PFSK-1 (cell line): ENCODE measurements around the gene IGFALS.
A peak's percentile ranks its signal among the peaks of the same experiment; 100 is the strongest.

ENCODE experiments used
- FOXP2 ChIP-seq: optimal IDR thresholded peaks from 2 replicates; pipeline ENCODE3; 2011; ENCODE audit warnings: borderline replicate concordance, control low read depth, inconsistent platforms; ENCODE audit not compliant: insufficient read depth; ENCODE audit errors: extremely low read length, extremely low read depth
- POLR2AphosphoS5 ChIP-seq: IDR thresholded peaks from 2 replicates; pipeline ENCODE4 v1.6.1; 2012; ENCODE audit warnings: low read depth, mild to moderate bottlenecking, control low read depth, low read length, moderate library complexity
- SIN3A ChIP-seq: IDR thresholded peaks from 2 replicates; pipeline ENCODE4 v1.6.1; 2012; ENCODE audit warnings: mild to moderate bottlenecking, low read length, moderate library complexity, borderline replicate concordance; ENCODE audit not compliant: insufficient read depth
- TAF1 ChIP-seq: IDR thresholded peaks from 2 replicates; pipeline ENCODE4 v1.6.1; 2012; ENCODE audit warnings: low read length, control low read depth, borderline replicate concordance; ENCODE audit not compliant: insufficient read depth
- TF ChIP-seq, protein P1 (sequence below), 2 experiments: IDR thresholded peaks; 2 replicates each; pipeline versions ENCODE4 v1.6.1 to v1.8.0; 2011 to 2012; ENCODE audit warnings: low read depth in 2 of 2, low read length in 2 of 2, control low read depth in 1 of 2, inconsistent platforms in 1 of 2, mild to moderate bottlenecking in 1 of 2, moderate library complexity in 1 of 2; ENCODE audit not compliant: insufficient read depth in 1 of 2

Gene IGFALS

DNA sequence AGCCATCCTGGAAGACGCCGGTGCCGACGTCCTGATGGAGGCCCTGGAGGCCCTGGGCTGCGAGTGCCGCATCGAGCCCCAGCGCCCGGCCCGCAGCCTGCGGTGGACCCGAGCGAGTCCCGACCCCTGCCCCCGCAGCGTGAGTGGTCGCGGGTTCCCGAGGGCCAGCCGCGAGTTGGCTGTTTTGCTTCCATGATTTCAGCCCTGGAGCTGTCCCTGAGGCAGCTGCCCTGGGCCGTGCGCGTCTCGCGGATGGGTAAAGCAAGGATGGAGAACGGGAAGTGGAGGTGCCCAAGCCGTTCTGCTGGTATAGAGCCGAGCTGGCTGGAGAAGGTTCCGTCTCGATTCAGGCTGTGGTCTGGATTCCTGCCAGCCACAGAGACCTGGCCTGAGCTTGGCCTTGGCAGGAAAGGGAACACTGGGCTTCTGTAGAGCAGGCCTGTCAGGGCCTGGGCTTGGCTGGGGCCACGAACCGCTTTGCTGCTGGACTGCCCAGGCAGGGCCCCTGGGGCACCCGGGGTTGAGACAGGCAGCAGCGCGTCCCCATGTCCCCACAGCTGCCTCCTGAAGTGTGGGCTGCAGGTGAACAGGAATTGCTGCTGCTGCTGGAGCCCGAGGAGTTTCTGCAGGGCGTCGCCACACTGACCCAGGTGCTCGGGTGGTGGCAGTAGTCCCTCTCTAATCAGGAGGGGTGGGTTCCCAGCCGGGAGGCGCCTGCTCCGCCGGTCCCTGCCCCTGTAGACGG lies 19.6 kb downstream of the IGFALS start:
- TF ChIP-seq SIN3A, result 0 out of 2 replicates have a peak, but pooled peaks have one; percentile 3
- no peak for TF ChIP-seq TAF1

DNA sequence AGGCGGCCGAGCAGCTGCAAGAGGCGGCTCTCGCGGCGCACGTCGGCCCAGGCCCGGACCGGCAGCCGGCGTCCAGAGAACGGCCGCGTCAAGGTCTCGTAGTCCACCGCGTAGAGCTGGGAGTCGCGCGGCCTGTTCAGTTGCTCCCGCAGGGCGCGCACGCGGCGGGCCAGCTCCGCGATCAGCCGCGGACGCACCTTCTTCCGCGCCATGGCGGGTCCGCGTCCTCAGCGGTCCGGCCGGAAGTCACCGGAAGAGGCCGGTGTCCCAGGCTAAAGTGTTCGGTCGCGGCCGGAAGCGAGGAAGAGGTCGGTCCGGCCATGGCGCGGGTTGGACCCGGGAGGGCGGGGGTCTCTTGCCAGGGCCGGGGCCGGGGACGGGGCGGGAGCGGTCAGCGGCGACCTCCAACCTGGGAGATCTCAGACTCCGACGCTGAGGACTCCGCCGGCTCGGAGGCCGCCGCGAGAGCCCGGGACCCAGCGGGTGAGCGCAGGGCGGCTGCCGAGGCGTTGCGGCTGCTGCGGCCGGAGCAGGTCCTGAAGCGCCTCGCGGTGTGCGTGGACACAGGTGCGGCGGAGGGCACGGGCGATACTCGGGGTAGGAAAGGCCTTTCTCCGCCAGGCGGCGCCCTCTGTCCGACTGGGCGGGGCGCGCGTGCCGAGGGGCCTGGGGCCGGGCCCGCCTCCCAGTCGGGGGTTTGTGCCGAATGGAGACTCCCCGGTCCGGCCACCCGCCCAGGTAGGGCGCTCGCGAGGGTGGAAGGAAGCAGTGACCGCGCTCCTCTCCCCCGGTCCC lies 20.4 kb downstream of the IGFALS start, which contains the start of gene MRPS34:
Gene MRPS34, minus strand, starts transcription at position 227 of the 795 bp plus-strand sequence. Its CDS starts 15 bp downstream, at position 212.
- peak; percentile 90 for TF ChIP-seq TAF1
- TF ChIP-seq SIN3A, result 0 out of 2 replicates have a peak, but pooled peaks have one; percentile 10
- 0 out of 2 replicates have a peak, but pooled peaks have one; percentile 46 for TF ChIP-seq POLR2AphosphoS5
- TF ChIP-seq, protein P1, sequence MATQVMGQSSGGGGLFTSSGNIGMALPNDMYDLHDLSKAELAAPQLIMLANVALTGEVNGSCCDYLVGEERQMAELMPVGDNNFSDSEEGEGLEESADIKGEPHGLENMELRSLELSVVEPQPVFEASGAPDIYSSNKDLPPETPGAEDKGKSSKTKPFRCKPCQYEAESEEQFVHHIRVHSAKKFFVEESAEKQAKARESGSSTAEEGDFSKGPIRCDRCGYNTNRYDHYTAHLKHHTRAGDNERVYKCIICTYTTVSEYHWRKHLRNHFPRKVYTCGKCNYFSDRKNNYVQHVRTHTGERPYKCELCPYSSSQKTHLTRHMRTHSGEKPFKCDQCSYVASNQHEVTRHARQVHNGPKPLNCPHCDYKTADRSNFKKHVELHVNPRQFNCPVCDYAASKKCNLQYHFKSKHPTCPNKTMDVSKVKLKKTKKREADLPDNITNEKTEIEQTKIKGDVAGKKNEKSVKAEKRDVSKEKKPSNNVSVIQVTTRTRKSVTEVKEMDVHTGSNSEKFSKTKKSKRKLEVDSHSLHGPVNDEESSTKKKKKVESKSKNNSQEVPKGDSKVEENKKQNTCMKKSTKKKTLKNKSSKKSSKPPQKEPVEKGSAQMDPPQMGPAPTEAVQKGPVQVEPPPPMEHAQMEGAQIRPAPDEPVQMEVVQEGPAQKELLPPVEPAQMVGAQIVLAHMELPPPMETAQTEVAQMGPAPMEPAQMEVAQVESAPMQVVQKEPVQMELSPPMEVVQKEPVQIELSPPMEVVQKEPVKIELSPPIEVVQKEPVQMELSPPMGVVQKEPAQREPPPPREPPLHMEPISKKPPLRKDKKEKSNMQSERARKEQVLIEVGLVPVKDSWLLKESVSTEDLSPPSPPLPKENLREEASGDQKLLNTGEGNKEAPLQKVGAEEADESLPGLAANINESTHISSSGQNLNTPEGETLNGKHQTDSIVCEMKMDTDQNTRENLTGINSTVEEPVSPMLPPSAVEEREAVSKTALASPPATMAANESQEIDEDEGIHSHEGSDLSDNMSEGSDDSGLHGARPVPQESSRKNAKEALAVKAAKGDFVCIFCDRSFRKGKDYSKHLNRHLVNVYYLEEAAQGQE (IDR thresholded peaks at IDR 0.05; ENCODE audit: insufficient read depth in 1 of 2, low read depth in 2 of 2, low read length in 2 of 2), result 0 out of 4 replicates have a peak, but pooled peaks have one; percentile 7 to 15
- TF ChIP-seq FOXP2, result no peak

DNA sequence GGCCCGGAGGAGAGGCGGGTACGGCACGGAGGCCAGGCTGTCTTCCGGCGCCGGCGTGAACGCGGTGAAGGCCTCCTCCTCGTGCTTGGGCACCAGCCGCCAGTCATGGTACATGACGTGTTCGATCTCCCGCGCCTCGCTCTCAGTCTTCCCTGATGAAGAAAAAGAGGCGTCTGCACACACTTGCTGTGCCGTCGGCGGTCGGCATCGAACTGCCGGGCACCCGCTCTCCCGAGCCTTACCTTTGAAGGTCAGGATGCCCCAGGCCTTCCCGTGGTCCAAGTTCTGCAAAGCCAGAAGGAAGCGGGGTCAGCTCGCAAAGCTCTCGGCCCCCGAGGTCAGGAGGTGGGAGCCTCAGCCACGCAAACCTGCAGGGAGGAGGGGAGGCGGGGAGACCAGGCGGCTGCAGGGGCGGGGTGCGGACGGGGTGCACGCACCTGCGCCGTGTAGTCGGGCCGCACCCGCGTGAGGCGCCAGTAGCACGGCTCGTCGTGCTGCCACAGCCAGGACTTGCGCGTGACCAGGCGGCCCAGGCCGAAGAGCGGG lies 21.1 kb downstream of the IGFALS start, which contains the start of gene EME2:
Gene EME2, plus strand, starts transcription at position 449 of the 546 bp plus-strand sequence. CDS start 418 bp downstream, outside the sequence.
- TF ChIP-seq TAF1 (no peak), FOXP2 (no peak), POLR2AphosphoS5 (no peak), SIN3A (no peak)
- TF ChIP-seq, protein P1 (IDR thresholded peaks at IDR 0.05; ENCODE audit: insufficient read depth in 1 of 2, low read depth in 2 of 2, low read length in 2 of 2), result no peak

DNA sequence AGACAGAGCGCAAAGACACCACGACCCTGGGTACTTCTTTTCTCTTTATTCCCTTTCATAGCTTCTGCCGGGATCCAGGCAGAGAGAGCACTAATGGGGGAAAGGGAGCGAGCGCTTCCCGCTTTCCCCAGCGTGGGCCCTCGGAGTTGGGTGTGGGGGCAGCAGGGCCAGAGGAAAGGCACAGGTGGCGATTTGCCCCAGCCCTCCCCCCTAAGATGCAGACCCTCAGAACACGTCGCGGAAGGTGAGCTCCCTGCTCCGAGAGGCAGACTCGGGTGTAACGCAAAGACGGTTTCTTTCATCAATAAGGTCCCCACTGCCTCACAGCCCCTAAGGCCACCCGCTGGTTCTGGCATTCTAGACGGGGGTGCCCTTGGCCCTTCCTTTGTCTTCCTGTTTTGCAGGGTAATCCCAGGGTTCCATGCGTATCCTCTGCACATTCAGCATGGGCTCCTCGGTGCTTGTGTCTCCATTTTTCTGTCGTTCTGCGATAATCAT lies 21.6 kb downstream of the IGFALS start:
- TF ChIP-seq FOXP2, result no peak
- TF ChIP-seq TAF1, result no peak
- TF ChIP-seq, protein P1 (IDR thresholded peaks at IDR 0.05; ENCODE audit: insufficient read depth in 1 of 2, low read depth in 2 of 2, low read length in 2 of 2), result no peak
- no peak for TF ChIP-seq SIN3A
- TF ChIP-seq POLR2AphosphoS5, result no peak

DNA sequence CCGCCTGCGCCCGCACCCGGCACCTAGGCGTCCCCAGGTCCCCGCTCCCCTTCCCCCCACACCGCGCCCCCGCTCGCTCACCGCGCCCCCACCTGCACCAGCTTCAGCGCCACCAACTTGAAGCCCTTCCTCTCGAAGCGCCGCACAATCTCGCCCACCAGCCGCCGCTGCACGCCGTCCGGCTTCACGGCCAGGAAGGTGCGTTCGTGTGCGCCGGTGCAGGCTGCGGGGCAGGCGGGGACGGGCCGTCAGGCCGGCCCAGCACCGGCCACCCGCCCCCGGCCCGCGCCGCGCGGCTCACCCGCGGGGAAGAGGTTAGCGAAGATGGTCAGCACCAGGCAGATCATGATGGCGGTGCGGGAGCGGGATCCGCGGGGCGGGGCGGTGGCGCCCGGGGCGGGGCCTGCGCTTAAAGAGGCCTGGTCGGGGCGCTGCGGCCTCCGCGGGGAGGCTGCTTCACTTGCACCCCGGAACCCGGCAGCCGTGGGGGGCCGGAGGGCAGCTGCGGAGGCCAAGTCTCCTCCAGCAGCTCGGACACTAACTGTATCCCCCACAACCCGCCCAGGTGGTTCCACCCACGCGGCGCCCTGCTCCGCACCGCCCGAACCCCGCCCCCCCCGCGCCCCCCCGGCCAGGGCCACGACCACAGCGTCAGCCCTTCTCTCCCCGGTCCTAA lies 22.2 kb downstream of the IGFALS start, which contains the start of gene NME3:
Gene NME3, minus strand, starts transcription at position 356 of the 676 bp plus-strand sequence. Its CDS starts 9 bp downstream, at position 347.
- TF ChIP-seq FOXP2 (no peak), POLR2AphosphoS5 (no peak), TAF1 (no peak), SIN3A (no peak; the same call in 1 of the 2 replicates)
- TF ChIP-seq, protein P1 (IDR thresholded peaks at IDR 0.05; ENCODE audit: insufficient read depth in 1 of 2, low read depth in 2 of 2, low read length in 2 of 2), result no peak
